Heart right ventricle (tissue), 16 donors: Measurements from ENCODE around the gene WAS. TPM values are rescaled to one million over a fixed set of nuclear protein-coding genes. Genes with fewer than 3 reads are reported as not detected.
"Not testable (repeated sequence)": the region's sequence is repeated elsewhere in the genome, so short reads cannot be mapped to it uniquely, and the experiment has no call there.

ENCODE experiments used
- ATAC-seq, 8 donors: fragments of 200-7000 bp; cut with Tn5 transposase; one replicate each; pipeline ENCODE4 v1.9.1; 2020; ENCODE audit warnings: mild to moderate bottlenecking in 8 of 8, moderate library complexity in 8 of 8, moderate number of reproducible peaks in 1 of 8
- DNase-seq, 2 donors: peaks; one replicate each; pipeline ENCODE4 v3.0.0-alpha.2; 2020
- H3K27ac ChIP-seq, 10 donors: fragments of 200-600 bp; sonication (generic) in 2 of 10; one replicate each; pipeline versions ENCODE4 v1.5.0 to v1.8.0; 2020 to 2022; ENCODE audit warnings: mild to moderate bottlenecking in 3 of 10
- H3K27me3 ChIP-seq, 7 donors: fragments of 200-600 bp; one replicate each; pipeline ENCODE4 v1.8.0; 2021 to 2022; ENCODE audit warnings: mild to moderate bottlenecking in 2 of 7
- H3K36me3 ChIP-seq, 9 donors: fragments of 200-600 bp; sonication (generic) in 1 of 9; one replicate each; pipeline versions ENCODE4 v1.5.0 to v1.8.0; 2020 to 2022; ENCODE audit warnings: mild to moderate bottlenecking in 2 of 9
- H3K4me1 ChIP-seq, 9 donors: fragments of 200-600 bp; sonication (generic) in 1 of 9; one replicate each; pipeline versions ENCODE4 v1.5.0 to v1.8.0; 2020 to 2022; ENCODE audit warnings: mild to moderate bottlenecking in 4 of 9
- H3K4me3 ChIP-seq, 10 donors: fragments of 200-600 bp; sonication (generic) in 2 of 10; one replicate each; pipeline versions ENCODE4 v1.5.0 to v1.8.0; 2020 to 2022; ENCODE audit warnings: mild to moderate bottlenecking in 7 of 10, moderate library complexity in 2 of 10
- H3K9me3 ChIP-seq, 11 donors: fragments of 200-600 bp in 10 of 11; sonication (generic) in 2 of 11; one replicate each; pipeline versions ENCODE4 v1.5.0 to v1.8.0; 2013 to 2022; ENCODE audit warnings: mild to moderate bottlenecking in 2 of 11, control low read depth in 1 of 11, moderate library complexity in 1 of 11
- CTCF ChIP-seq, 9 donors: fragments of 200-600 bp; sonication (generic) in 2 of 9; IDR thresholded peaks; one replicate each; pipeline versions ENCODE4 v1.5.0 to v1.8.0; 2021 to 2022; ENCODE audit warnings: antibody characterized with exemption in 9 of 9, mild to moderate bottlenecking in 5 of 9, moderate library complexity in 1 of 9
- WGBS, 2 donors: extraction: QIAGEN DNeasy Blood & Tissue Kit; methylation state at CpG; one replicate each; pipeline ENCODE4 v1.1.7; 2013; ENCODE audit warnings: inconsistent platforms in 1 of 2; 5-methylcytosine and 5-hydroxymethylcytosine counted together
- intact Hi-C, 10 donors: fragments of 100-400 bp; cut with DNase I; formaldehyde crosslinking; loops; one replicate each; pipeline versions ENCODE4 v1.11.1 to v1.14.2; 2022
- polyA plus RNA-seq, 2 donors: library from polyadenylated mRNA; stranded (reverse); fragments of 200-250 nt; gene quantifications; one replicate each; pipeline ENCODE4 v1.2.3, GENCODE V29; 2013
- total RNA-seq, 10 donors: library from RNA; stranded (reverse); fragmentation: NEBNext Ultra II Directional in 3 of 10; extraction: Animal tissue kit (Norgen Biotek cat#: 25700) in 3 of 10; gene quantifications; one replicate each; pipeline versions ENCODE4 v1.2.1 to v1.2.4, GENCODE V29; 2021 to 2023
- donor health status: Arrhythmogenic right ventricular cardiomyopathy.
- donor health status: ischemic (EF 13 %, LVEDD 7.1; RV severe dilation, severe dysfunction).
- donor health status: healthy with polysubstance abuse.
- donor health status: DM: no; HTN: yes; CAD: no.
- donor health status: DM: no; HTN: no; CAD: no.
- donor health status: ischemic (EF 25% LVEDD 6.9; RV normal size, moderate dysfunction).
- donor health status: ischemic (EF 25% LVEDD 5.7; RV mildly dilated, moderate dysfunction).
- donor health status: healthy.
- donor health status: DM: yes; HTN: yes; CAD: no.
- donor health status: Ischemic cardiomyopathy.
- donor health status: ischemic (EF 35%, LVEDD 5.7; RV mildly dilated, moderate dysfunction).
- donor health status: nonischemic (EF 11% LVEDD 7.7; RV severe dilation, severe dysfunction).
- donor health status: DM: yes; HTN: yes; CAD: no.
- donor health status: PGD.
- donor health status: ischemic (EF 29% LVEDD 5.4; RV normal size, mild dysfunction).
- donor health status: nonischemic (EF 23%, LVEDD 6.1; RV moderate dilation, normal function).

Gene WAS
- total and polyA plus RNA-seq, 12 donors, result 0.86 to 14.3 (median 1.8) TPM

DNA sequence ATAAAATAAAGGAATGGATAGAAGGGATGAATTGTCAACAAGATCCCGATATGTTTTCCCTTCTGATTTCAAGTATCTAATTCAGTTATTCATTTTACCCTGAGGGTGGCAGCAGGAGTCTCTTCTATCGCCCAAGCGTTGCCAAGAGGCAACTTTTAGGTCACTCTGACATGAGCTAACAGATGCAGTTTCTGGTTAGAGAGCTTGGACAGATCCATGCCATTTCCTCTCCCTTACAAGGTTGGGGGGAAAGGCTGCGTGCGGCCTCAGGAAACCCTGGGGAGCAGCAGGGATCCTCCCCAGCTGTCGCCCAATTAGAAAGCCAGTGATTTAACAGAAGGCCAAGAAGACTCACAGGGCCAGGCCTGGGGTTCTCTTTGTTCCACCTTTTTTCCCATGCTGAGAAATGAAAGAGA lies 35.3 kb upstream of the WAS start:
- peaks cover 0 to 5% (median 0%) of the 10 kb centered on the region in 9 donors for H3K4me1 ChIP-seq
- DNase-seq (peak; percentile 10 to 25), ATAC-seq (peak in 7 of 8 donors; percentile 43 to 80 (median 74))
- peak overlapping the region in 2 of 10 donors; percentile 21 to 47 for H3K27ac ChIP-seq
- H3K4me3 ChIP-seq, result no peak overlapping the region
- peaks cover 0 to 7% (median 0%) of the 10 kb centered on the region in 7 donors for H3K27me3 ChIP-seq
- intact Hi-C loops, result loop anchor here in 3 of 10 donors (5.0 to 10.0 kb wide), 3 partner anchors 246 to 299 kb away; partner anchors contain the start of genes PIM2 (in 2 of the 3), SLC35A2 (in 2 of the 3), PQBP1 (in 1 of the 3) and TIMM17B (in 1 of the 3)
- H3K9me3 ChIP-seq, result no peaks in the 10 kb centered on the region
- 8% methylated on average over 6 of the region's 6 CpGs for WGBS, 2 donors
- peak in 7 of 9 donors; percentile 23 to 57 (median 50) for TF ChIP-seq CTCF (IDR thresholded peaks at IDR 0.05)
- H3K36me3 ChIP-seq, result no peaks in the 10 kb centered on the region

DNA sequence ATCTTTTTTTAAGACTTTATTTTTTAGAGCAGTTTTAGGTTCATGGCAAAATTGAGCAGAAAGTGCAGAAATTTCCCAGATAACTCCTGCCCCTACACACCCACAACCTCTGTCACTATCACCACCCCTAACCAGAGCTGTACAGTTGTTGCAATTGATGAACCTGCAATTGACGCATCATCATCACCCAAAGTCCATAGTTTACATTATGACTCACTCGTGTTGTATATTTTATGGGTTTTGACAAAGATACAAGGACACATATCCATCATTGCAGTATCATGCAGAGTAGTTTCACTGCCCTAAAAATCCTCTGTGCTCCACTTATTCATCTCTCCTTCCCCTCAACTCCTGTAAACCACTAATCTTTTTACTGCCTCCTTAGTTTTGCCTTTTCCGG lies 34.5 kb upstream of the WAS start:
- H3K4me3 ChIP-seq, result no peak overlapping the region
- ATAC-seq (no peak), DNase-seq (no peak)
- no peak for TF ChIP-seq CTCF (IDR thresholded peaks at IDR 0.05)
- H3K9me3 ChIP-seq, result no peaks in the 10 kb centered on the region
- H3K27me3 ChIP-seq, result peaks cover 0 to 12% (median 0%) of the 10 kb centered on the region in 7 donors
- no peaks in the 10 kb centered on the region for H3K36me3 ChIP-seq
- 85 to 89% methylated on average over 3 of the region's 3 CpGs for WGBS, 2 donors
- H3K4me1 ChIP-seq, result peaks cover 0 to 5% (median 0%) of the 10 kb centered on the region in 9 donors
- no peak overlapping the region for H3K27ac ChIP-seq
- intact Hi-C loops, result loop anchor here in 3 of 10 donors (5.0 to 10.0 kb wide), 3 partner anchors 246 to 298 kb away; partner anchors contain the start of genes PIM2 (in 2 of the 3), SLC35A2 (in 2 of the 3), PQBP1 (in 1 of the 3) and TIMM17B (in 1 of the 3)

- H3K9me3 ChIP-seq, intact Hi-C loops, ATAC-seq, H3K4me1 ChIP-seq, H3K4me3 ChIP-seq, H3K27ac ChIP-seq, H3K36me3 ChIP-seq, DNase-seq: not testable (repeated sequence)
- peaks cover 0 to 18% (median 0%) of the 10 kb centered on the region in 7 donors for H3K27me3 ChIP-seq
- 50 to 70% methylated on average over 5 of the region's 5 CpGs for WGBS, 2 donors
Measured at GRCh38 chrX:48652055-48652579, 31.5 kb upstream of the WAS start.

GRCh38 chrX:48654746-48655145 lies 28.9 kb upstream of the WAS start:
- not testable (repeated sequence) for H3K4me3 ChIP-seq, ATAC-seq, H3K27ac ChIP-seq, H3K4me1 ChIP-seq, H3K36me3 ChIP-seq, H3K9me3 ChIP-seq, DNase-seq
- WGBS, 2 donors, result 55 to 57% methylated on average over 19 of the region's 19 CpGs
- peaks cover 0 to 18% (median 0%) of the 10 kb centered on the region in 7 donors for H3K27me3 ChIP-seq
- intact Hi-C loops, result loop anchor here in 1 of 10 donors (5.0 kb wide), 1 partner anchor 1467 kb away; no protein-coding TSS in a partner anchor

DNA sequence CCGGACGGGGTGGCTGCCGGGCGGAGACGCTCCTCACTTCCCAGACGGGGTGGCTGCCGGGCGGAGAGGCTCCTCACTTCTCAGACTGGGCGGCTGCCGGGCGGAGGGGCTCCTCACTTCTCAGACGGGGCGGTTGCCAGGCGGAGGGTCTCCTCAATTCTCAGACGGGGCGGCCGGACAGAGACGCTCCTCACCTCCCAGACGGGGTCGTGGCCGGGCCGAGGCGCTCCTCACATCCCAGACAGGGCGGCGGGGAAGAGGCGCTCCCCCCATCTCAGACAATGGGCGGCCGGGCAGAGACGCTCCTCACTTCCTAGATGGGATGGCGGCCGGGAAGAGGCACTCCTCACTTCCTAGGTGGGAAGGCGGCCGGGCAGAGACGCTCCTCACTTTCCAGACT lies 23.9 kb upstream of the WAS start:
- H3K27ac ChIP-seq, H3K4me3 ChIP-seq, ATAC-seq, H3K4me1 ChIP-seq, DNase-seq, H3K27me3 ChIP-seq, H3K36me3 ChIP-seq, H3K9me3 ChIP-seq: not testable (repeated sequence)
- 92 to 94% methylated on average over 16 to 29 of the region's 34 CpGs for WGBS, 2 donors
- intact Hi-C loops, result loop anchor here in 1 of 10 donors (5.0 kb wide), 1 partner anchor 1472 kb away; no protein-coding TSS in a partner anchor

DNA sequence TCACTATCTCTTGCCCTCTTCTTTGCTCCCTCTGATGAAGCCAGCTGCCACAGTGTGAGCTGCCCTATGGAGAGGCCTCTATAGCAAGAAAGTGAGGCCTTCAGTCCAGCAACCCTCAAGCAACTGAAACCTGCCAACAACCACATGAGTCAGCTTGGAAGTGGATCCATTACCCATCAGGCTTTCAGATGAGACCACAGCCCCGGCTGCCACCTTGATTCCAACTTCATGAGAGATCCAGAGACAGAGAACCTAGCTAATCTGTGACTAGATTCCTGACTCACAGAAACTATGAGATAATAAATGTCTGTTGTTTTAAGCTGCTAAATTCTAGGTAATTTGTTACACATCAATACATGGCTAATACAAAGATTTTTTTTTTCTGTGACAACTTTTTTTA lies 20.4 kb upstream of the WAS start:
- H3K4me3 ChIP-seq, result no peak overlapping the region
- H3K27me3 ChIP-seq, result peaks cover 0 to 10% (median 0%) of the 10 kb centered on the region in 7 donors
- H3K27ac ChIP-seq, result no peak overlapping the region
- DNase-seq (no peak), ATAC-seq (no peak)
- 90 to 92% methylated on average over 1 of the region's 1 CpG for WGBS, 2 donors
- H3K4me1 ChIP-seq, result no peaks in the 10 kb centered on the region
- TF ChIP-seq CTCF (IDR thresholded peaks at IDR 0.05), result no peak
- no peaks in the 10 kb centered on the region for H3K9me3 ChIP-seq
- H3K36me3 ChIP-seq, result no peaks in the 10 kb centered on the region
- intact Hi-C loops, result no loop called here
